ENCODE measurements around the gene TRIM37.
A peak's percentile ranks its signal among the peaks of the same experiment; 100 is the strongest.

TRIM37 gene

GRCh38 chr17:59028328-59028727, 78.4 kb downstream of the TRIM37 start:
- H4K20me1 ChIP-seq (ENCODE audit: insufficient read depth, low read length), result no peaks in the 10 kb centered on the region; the same call in 1 of the 2 replicates
- no peaks in the 10 kb centered on the region for H3K79me2 ChIP-seq (ENCODE audit: low read length)
- H3K4me3 ChIP-seq (ENCODE audit: low read length), result no peak overlapping the region
- H3F3A ChIP-seq (ENCODE audit: insufficient read depth, low read length), result peaks cover 11% of the 10 kb centered on the region
- H3K27me3 ChIP-seq (replicated peaks; ENCODE audit: insufficient read depth, low read length), result no peaks in the 10 kb centered on the region
- no peaks in the 10 kb centered on the region for H3K9me3 ChIP-seq (replicated peaks; ENCODE audit: insufficient read depth, low read length)
- no peak for DNase-seq
- H3K9me2 ChIP-seq (replicated peaks; ENCODE audit: insufficient read depth, low read length), result no peaks in the 10 kb centered on the region
- no peak overlapping the region for H3K9ac ChIP-seq (ENCODE audit: low read length)
- H3K4me2 ChIP-seq (ENCODE audit: low read depth, low read length), result peak overlapping the region; percentile 57
- peaks cover 17% of the 10 kb centered on the region for H3K4me1 ChIP-seq (ENCODE audit: low read length)
- no peaks in the 10 kb centered on the region for H3K36me3 ChIP-seq (replicated peaks; ENCODE audit: insufficient read depth, low read length)
- no peak overlapping the region for H2AFZ ChIP-seq (ENCODE audit: low read length)
- no peak overlapping the region; the same call in 1 of the 2 replicates for H3K27ac ChIP-seq (ENCODE audit: low read length)
- TF ChIP-seq EZH2 (optimal IDR thresholded peaks at IDR 0.05; ENCODE audit: low read depth, low read length) (no peak), CTCF (IDR thresholded peaks at IDR 0.05; ENCODE audit: low read length) (no peak), EZH2phosphoT487 (IDR thresholded peaks at IDR 0.05; ENCODE audit: low read length) (no peak)

GRCh38 chr17:59027750-59028149, 78.9 kb downstream of the TRIM37 start:
- no peaks in the 10 kb centered on the region for H3K9me3 ChIP-seq (replicated peaks; ENCODE audit: insufficient read depth, low read length)
- H3K4me1 ChIP-seq (ENCODE audit: low read length), result peaks cover 17% of the 10 kb centered on the region
- peak; percentile 26 for DNase-seq
- H3K27ac ChIP-seq (ENCODE audit: low read length), result peak overlapping the region; percentile 11; the same call in 1 of the 2 replicates
- H3K4me2 ChIP-seq (ENCODE audit: low read depth, low read length), result peak overlapping the region; percentile 57
- H3K9me2 ChIP-seq (replicated peaks; ENCODE audit: insufficient read depth, low read length), result no peaks in the 10 kb centered on the region
- H3F3A ChIP-seq (ENCODE audit: insufficient read depth, low read length), result peaks cover 11% of the 10 kb centered on the region
- no peak overlapping the region; the same call in 1 of the 2 replicates for H3K9ac ChIP-seq (ENCODE audit: low read length)
- no peaks in the 10 kb centered on the region for H3K79me2 ChIP-seq (ENCODE audit: low read length)
- no peak overlapping the region for H2AFZ ChIP-seq (ENCODE audit: low read length)
- H3K27me3 ChIP-seq (replicated peaks; ENCODE audit: insufficient read depth, low read length), result no peaks in the 10 kb centered on the region
- H4K20me1 ChIP-seq (ENCODE audit: insufficient read depth, low read length), result no peaks in the 10 kb centered on the region; the same call in 1 of the 2 replicates
- no peaks in the 10 kb centered on the region for H3K36me3 ChIP-seq (replicated peaks; ENCODE audit: insufficient read depth, low read length)
- TF ChIP-seq CTCF (IDR thresholded peaks at IDR 0.05; ENCODE audit: low read length), result no peak
- TF ChIP-seq EZH2phosphoT487 (IDR thresholded peaks at IDR 0.05; ENCODE audit: low read length), result no peak
- TF ChIP-seq EZH2 (optimal IDR thresholded peaks at IDR 0.05; ENCODE audit: low read depth, low read length), result no peak
- H3K4me3 ChIP-seq (ENCODE audit: low read length), result no peak overlapping the region

GRCh38 chr17:59026176-59026939, 80.3 kb downstream of the TRIM37 start:
- no peaks in the 10 kb centered on the region for H3K79me2 ChIP-seq (ENCODE audit: low read length)

More at GRCh38 chr17:59026176-59026939, 80.3 kb downstream of the TRIM37 start:
- Histone ChIP-seq H3K4me2 (ENCODE audit: low read depth, low read length) (no peak overlapping the region), H3K27me3 (replicated peaks; ENCODE audit: insufficient read depth, low read length) (no peaks in the 10 kb centered on the region), H3K4me3 (ENCODE audit: low read length) (no peak overlapping the region), H3K9me3 (replicated peaks; ENCODE audit: insufficient read depth, low read length) (no peaks in the 10 kb centered on the region), H3K36me3 (replicated peaks; ENCODE audit: insufficient read depth, low read length) (no peaks in the 10 kb centered on the region; the same call in 1 of the 2 replicates), H3K9me2 (replicated peaks; ENCODE audit: insufficient read depth, low read length) (no peaks in the 10 kb centered on the region), H3F3A (ENCODE audit: insufficient read depth, low read length) (peaks cover 11% of the 10 kb centered on the region), H3K27ac (ENCODE audit: low read length) (no peak overlapping the region), H4K20me1 (ENCODE audit: insufficient read depth, low read length) (no peaks in the 10 kb centered on the region; the same call in 1 of the 2 replicates), H3K9ac (ENCODE audit: low read length) (no peak overlapping the region), H2AFZ (ENCODE audit: low read length) (no peak overlapping the region), H3K4me1 (ENCODE audit: low read length) (peaks cover 17% of the 10 kb centered on the region)
- DNase-seq, result no peak
- no peak for TF ChIP-seq EZH2phosphoT487 (IDR thresholded peaks at IDR 0.05; ENCODE audit: low read length)
- TF ChIP-seq CTCF (IDR thresholded peaks at IDR 0.05; ENCODE audit: low read length), result no peak
- no peak for TF ChIP-seq EZH2 (optimal IDR thresholded peaks at IDR 0.05; ENCODE audit: low read depth, low read length)

Measured in MM.1S (cell line).